Measurements from ENCODE around the gene GYG2. TPM values are rescaled to one million over a fixed set of nuclear protein-coding genes. Genes with fewer than 3 reads are reported as not detected.
"Not testable (repeated sequence)": the region's sequence is repeated elsewhere in the genome, so short reads cannot be mapped to it uniquely, and the experiment has no call there.

The GYG2 gene
- total RNA-seq, 1 experiment from 2014 or later, result not detected

DNA sequence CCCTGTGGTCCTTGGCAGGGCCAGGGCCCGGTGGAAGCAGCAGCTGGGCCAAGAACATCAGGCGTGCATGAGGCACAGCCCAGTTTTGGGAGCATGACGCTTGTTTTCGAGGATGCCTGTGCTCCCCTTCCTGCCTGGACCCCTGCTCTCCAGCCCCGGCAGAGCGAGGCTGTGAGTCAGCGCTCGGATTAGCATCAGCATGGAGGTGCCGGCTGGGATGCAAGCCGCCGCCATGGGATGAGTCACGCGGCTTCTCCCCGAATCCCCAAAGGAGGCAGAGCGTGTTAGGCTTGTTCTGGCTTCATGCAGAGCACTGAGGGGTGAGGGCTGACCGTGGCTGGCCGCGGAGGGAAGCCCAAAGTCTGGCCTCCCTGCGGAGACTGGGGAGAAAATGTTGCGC lies 23.9 kb upstream of the GYG2 start:
- H3K27me3 ChIP-seq (ENCODE audit: insufficient read depth, low read length); H3K9me2 ChIP-seq (ENCODE audit: insufficient read depth); CTCF ChIA-PET; intact Hi-C loops (cut with micrococcal nuclease); POLR2A ChIA-PET; RAD21 ChIA-PET (ENCODE audit: low non-redundant PET in 1 of 2, low total read pairs in 2 of 2, uncharacterized antibody in 2 of 2, unreplicated experiment in 2 of 2); H3K36me3 ChIP-seq (ENCODE audit: control insufficient read depth in 1 of 2, insufficient read depth in 2 of 2, low read length in 2 of 2); H2AFZ ChIP-seq (ENCODE audit: low read depth, low read length, poor library complexity, severe bottlenecking); BruUV-seq (replicated peaks); H3K9me3 ChIP-seq (ENCODE audit: control insufficient read depth in 1 of 2, insufficient read depth in 1 of 2, low read depth in 1 of 2, low read length in 2 of 2); H3K79me2 ChIP-seq (ENCODE audit: insufficient read depth, low read length); DNase-seq (ENCODE audit: low read depth, low spot score); H4K20me1 ChIP-seq (ENCODE audit: insufficient read depth): not testable (repeated sequence)
- 0 out of 2 replicates have a peak overlapping the region, but pooled peaks have one; percentile 26 for H3K27ac ChIP-seq (ENCODE audit: low read depth, low read length)
- H3K4me3 ChIP-seq (replicated peaks in 1 of 2; ENCODE audit: low read depth in 1 of 2, low read length in 2 of 2), result peak overlapping the region in 1 of 2 experiments; percentile 20; a peak in 1 of 4 replicates
- TF ChIP-seq FOSL1 (IDR thresholded peaks at IDR 0.05; ENCODE audit: low read depth), result peak; percentile 73
- TF ChIP-seq, protein P1, sequence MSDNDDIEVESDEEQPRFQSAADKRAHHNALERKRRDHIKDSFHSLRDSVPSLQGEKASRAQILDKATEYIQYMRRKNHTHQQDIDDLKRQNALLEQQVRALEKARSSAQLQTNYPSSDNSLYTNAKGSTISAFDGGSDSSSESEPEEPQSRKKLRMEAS (IDR thresholded peaks at IDR 0.05), result peak; percentile 59
- TF ChIP-seq SP1 (IDR thresholded peaks at IDR 0.05; ENCODE audit: low read depth), result peak; percentile 46
- TF ChIP-seq CBX3 (IDR thresholded peaks at IDR 0.05; ENCODE audit: low read depth), result peak; percentile 60; the same call in 1 of the 2 replicates
- TF ChIP-seq TCF7L2 (IDR thresholded peaks at IDR 0.05; ENCODE audit: borderline replicate concordance, extremely low read depth, insufficient read depth, insufficient read length), result peak; percentile 62
- peak; percentile 68 for TF ChIP-seq JUND (IDR thresholded peaks at IDR 0.05)
- peak; percentile 86 for ATAC-seq
- H3K4me2 ChIP-seq (ENCODE audit: low read length), result peak overlapping the region; percentile 56
- peaks cover 3 to 21% of the 10 kb centered on the region in 2 experiments for H3K4me1 ChIP-seq (ENCODE audit: control insufficient read depth in 1 of 2, insufficient read depth in 2 of 2, low read length in 2 of 2)
- peak overlapping the region; percentile 17; the same call in 1 of the 2 replicates for H3K9ac ChIP-seq (ENCODE audit: low read length)

DNA sequence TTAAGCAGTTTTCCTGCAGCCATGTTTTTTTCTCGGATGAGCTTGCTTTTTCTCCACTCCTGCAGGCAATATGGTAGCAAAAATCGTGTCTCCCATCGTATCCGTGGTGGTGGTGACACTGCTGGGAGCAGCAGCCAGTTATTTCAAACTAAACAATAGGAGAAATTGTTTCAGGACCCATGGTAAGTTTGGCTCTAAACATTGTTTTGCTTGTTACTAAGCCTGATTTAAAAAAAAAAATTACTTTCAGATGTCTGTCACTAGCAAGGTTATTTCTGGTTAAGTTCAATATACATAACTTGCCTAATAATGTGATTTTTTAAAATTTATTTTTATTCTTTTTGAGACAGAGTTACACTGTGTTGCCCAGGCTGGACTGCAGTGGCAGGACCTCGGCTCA lies 17.5 kb upstream of the GYG2 start:
- ChIA-PET RAD21 (ENCODE audit: low non-redundant PET in 1 of 2, low total read pairs in 2 of 2, uncharacterized antibody in 2 of 2, unreplicated experiment in 2 of 2) (no interaction called here), POLR2A (no interaction called here), CTCF (interaction anchor here (1.4 kb wide), 1 partner anchor 8 kb away, joined by 3 read pairs; no protein-coding TSS in a partner anchor)
- no peaks in the 10 kb centered on the region for H3K79me2 ChIP-seq (ENCODE audit: insufficient read depth, low read length)
- peaks cover 0 to 7% of the 10 kb centered on the region in 2 experiments; a peak in 1 of 4 replicates for H3K4me1 ChIP-seq (ENCODE audit: control insufficient read depth in 1 of 2, insufficient read depth in 2 of 2, low read length in 2 of 2)
- no TSS peak for BruUV-seq (replicated peaks)
- H3K9ac ChIP-seq (ENCODE audit: low read length), result no peak overlapping the region
- intact Hi-C loops (cut with micrococcal nuclease), result no loop called here
- H3K4me3 ChIP-seq (replicated peaks in 1 of 2; ENCODE audit: low read depth in 1 of 2, low read length in 2 of 2), result no peak overlapping the region
- H3K9me2 ChIP-seq (ENCODE audit: insufficient read depth), result no peaks in the 10 kb centered on the region
- DNase-seq (ENCODE audit: low read depth, low spot score) (no peak), ATAC-seq (no peak)
- H3K36me3 ChIP-seq (ENCODE audit: control insufficient read depth in 1 of 2, insufficient read depth in 2 of 2, low read length in 2 of 2), result no peaks in the 10 kb centered on the region
- no peaks in the 10 kb centered on the region for H4K20me1 ChIP-seq (ENCODE audit: insufficient read depth)
- H2AFZ ChIP-seq (ENCODE audit: low read depth, low read length, poor library complexity, severe bottlenecking), result no peak overlapping the region
- no peak overlapping the region for H3K4me2 ChIP-seq (ENCODE audit: low read length)
- H3K9me3 ChIP-seq (ENCODE audit: control insufficient read depth in 1 of 2, insufficient read depth in 1 of 2, low read depth in 1 of 2, low read length in 2 of 2), result no peaks in the 10 kb centered on the region
- no peak for TF ChIP-seq SRF (IDR thresholded peaks at IDR 0.05; ENCODE audit: low read depth)
- TF ChIP-seq, protein P2, sequence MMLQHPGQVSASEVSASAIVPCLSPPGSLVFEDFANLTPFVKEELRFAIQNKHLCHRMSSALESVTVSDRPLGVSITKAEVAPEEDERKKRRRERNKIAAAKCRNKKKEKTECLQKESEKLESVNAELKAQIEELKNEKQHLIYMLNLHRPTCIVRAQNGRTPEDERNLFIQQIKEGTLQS (IDR thresholded peaks at IDR 0.05), result no peak
- no peak for TF ChIP-seq ZNF274 (IDR thresholded peaks at IDR 0.05; ENCODE audit: low read depth, low read length)
- no peak for TF ChIP-seq EZH2 (IDR thresholded peaks at IDR 0.05)
- no peak for TF ChIP-seq EZH2phosphoT487 (IDR thresholded peaks at IDR 0.05; ENCODE audit: borderline replicate concordance)
- TF ChIP-seq SP1 (IDR thresholded peaks at IDR 0.05; ENCODE audit: low read depth), result no peak
- TF ChIP-seq POLR2AphosphoS5 (IDR thresholded peaks at IDR 0.05; ENCODE audit: low read depth, low read length), result no peak
- no peak overlapping the region for H3K27ac ChIP-seq (ENCODE audit: low read depth, low read length)
- H3K27me3 ChIP-seq (ENCODE audit: insufficient read depth, low read length), result no peaks in the 10 kb centered on the region

All from HCT116 (cell line).